ENCODE data around the gene DPF3. TPM values are rescaled to one million over a fixed set of nuclear protein-coding genes. Genes with fewer than 3 reads are reported as not detected.

Gene DPF3
- total RNA-seq, 1 experiment from 2014 or later: 0.31 TPM

GRCh38 chr14:72608391-72609204 is 285.3 kb downstream of the DPF3 start:
- Mint-ChIP-seq H3K27me3 (ENCODE audit: low read depth) (no peaks in the 10 kb centered on the region; the same call in 1 of the 2 replicates), H3K36me3 (no peaks in the 10 kb centered on the region), H3K27ac (no peak overlapping the region), H3K9me3 (peaks cover 8% of the 10 kb centered on the region; the same call in 1 of the 2 replicates), H3K4me1 (peaks cover 11% of the 10 kb centered on the region), H3K4me3 (no peak overlapping the region)
- ATAC-seq (no peak), DNase-seq (ENCODE audit: low spot score) (no peak)
- TF ChIP-seq MLX (CRISPR knock-in tag; IDR thresholded peaks at IDR 0.05) (no peak), HMGXB4 (CRISPR knock-in tag; IDR thresholded peaks at IDR 0.05) (no peak), ZNF512 (CRISPR knock-in tag; IDR thresholded peaks at IDR 0.05; ENCODE audit: borderline replicate concordance) (no peak), ETV6 (CRISPR knock-in tag; IDR thresholded peaks at IDR 0.05) (no peak), E2F1 (CRISPR knock-in tag; IDR thresholded peaks at IDR 0.05) (no peak), ZNF532 (CRISPR knock-in tag; IDR thresholded peaks at IDR 0.05; ENCODE audit: borderline replicate concordance) (no peak), NFATC4 (CRISPR knock-in tag; IDR thresholded peaks at IDR 0.05) (no peak), GABPB1 (CRISPR knock-in tag; IDR thresholded peaks at IDR 0.05) (no peak), GRHL2 (CRISPR knock-in tag; IDR thresholded peaks at IDR 0.05; ENCODE audit: insufficient replicate concordance, severe bottlenecking) (no peak), ZNF416 (CRISPR knock-in tag; IDR thresholded peaks at IDR 0.05) (no peak)
- POLR2A ChIA-PET: no interaction called here
- CTCF ChIA-PET: no interaction called here

- H3K9me3 Mint-ChIP-seq: peaks cover 8% of the 10 kb centered on the region; the same call in 1 of the 2 replicates
- POLR2A ChIA-PET: no interaction called here
- H3K27me3 Mint-ChIP-seq (ENCODE audit: low read depth): no peaks in the 10 kb centered on the region; the same call in 1 of the 2 replicates
- H3K4me1 Mint-ChIP-seq: peaks cover 11% of the 10 kb centered on the region
- H3K4me3 Mint-ChIP-seq: no peak overlapping the region
- no peak overlapping the region for H3K27ac Mint-ChIP-seq
- TF ChIP-seq ETV6 (CRISPR knock-in tag; IDR thresholded peaks at IDR 0.05): no peak
- DNase-seq (ENCODE audit: low spot score) (no peak), ATAC-seq (no peak)
- H3K36me3 Mint-ChIP-seq: no peaks in the 10 kb centered on the region
- CTCF ChIA-PET: no interaction called here
These were observed 286.3 kb downstream of the DPF3 start for GRCh38 chr14:72607386-72608130.
